NT2/D1 (cell line): ENCODE data around the gene LSAMP.

Experiments used
- SUZ12 ChIP-seq: IDR thresholded peaks from 2 replicates; pipeline ENCODE4 v1.6.1; 2011; ENCODE audit not compliant: insufficient read length, insufficient read depth; ENCODE audit errors: extremely low read depth
- YY1 ChIP-seq: IDR thresholded peaks from 2 replicates; pipeline ENCODE4 v1.6.1; 2011; ENCODE audit not compliant: insufficient read length, insufficient read depth
- ZNF274 ChIP-seq: IDR thresholded peaks from 2 replicates; pipeline ENCODE4 v1.6.1; 2011; ENCODE audit warnings: mild to moderate bottlenecking, low read depth, low read length

DNA sequence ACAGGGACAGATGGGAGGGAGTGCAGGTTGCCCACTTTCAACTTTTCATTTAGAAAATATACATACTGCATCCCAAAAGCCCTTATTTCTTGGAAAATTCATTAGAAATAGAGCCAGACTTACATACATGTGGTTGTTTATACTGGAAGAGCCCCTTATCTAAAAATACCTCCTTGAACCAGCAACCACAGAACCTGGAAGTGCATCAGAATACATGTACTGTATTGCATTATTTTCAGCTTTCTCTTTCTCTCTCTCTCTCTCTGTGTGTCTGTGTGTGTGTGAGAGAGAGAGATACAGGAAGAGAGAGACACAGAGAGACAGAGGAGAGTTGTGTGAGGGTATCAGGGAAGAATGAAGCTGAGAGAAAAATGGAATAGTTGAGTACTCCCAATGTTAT lies 29.5 kb upstream of the LSAMP start:
- TF ChIP-seq SUZ12 (no peak), YY1 (no peak), ZNF274 (no peak)
